CD4-positive, alpha-beta T cell treated with Interleukin-6 at 100 ng/mL for 8 hours (primary cell): ENCODE results near the gene NSL1.

ENCODE experiments used
- DNase-seq: peaks from one replicate; pipeline ENCODE4 v3.0.0-alpha.2; 2020; ENCODE audit warnings: mixed read lengths, low spot score

Gene NSL1

GRCh38 chr1:212685429-212685828, 106.1 kb downstream of the NSL1 start:
- DNase-seq: no peak

DNA sequence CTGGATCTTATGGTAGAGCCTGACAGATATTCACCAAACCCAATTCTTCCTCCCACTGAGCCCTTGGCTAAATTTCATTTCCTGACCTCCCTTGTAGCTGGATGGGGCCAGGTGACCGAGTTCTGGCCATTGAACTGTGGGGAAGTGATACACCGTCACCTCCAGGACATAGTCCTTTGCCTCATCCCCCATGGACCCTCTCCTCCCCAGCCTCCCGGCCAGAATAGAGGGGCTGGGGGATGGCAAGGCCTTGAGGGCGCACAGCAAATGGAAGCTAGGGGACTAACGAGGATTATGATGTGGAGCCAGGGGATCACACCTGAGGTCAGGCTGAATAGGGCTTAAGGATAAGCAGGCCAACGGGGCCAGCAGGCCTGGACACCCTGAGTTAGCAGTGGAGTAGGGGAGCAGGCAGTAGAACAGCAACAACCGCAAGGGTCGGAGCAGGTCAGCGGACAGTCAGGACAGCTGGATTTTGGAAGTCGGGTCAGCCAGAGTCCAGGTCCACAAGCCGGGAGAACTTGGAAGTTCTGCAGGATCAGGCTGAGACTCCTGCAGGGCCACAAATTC, 107.0 kb downstream of the NSL1 start:
- no peak for DNase-seq

DNA sequence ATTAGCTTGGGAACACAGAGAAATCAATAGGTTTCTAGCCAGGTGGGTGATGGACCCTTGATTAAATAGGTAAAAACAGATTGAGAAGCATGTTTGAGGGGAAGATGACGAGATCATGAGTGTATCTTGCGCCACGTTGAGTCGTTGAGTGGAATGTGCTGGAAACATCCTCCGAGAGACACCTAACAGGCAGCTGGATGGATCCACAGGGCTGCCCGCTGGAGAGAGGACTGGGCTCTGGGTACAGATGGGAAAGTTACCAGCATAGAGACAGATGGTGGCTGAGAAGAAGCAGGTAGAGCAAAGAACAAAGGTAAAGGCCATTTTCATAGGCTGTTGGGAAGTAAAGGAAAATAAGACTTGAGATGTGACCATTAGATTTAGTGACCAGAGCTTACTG, 107.5 kb downstream of the NSL1 start:
- no peak for DNase-seq

GRCh38 chr1:212683357-212683722, 108.2 kb downstream of the NSL1 start:
- no peak for DNase-seq

DNA sequence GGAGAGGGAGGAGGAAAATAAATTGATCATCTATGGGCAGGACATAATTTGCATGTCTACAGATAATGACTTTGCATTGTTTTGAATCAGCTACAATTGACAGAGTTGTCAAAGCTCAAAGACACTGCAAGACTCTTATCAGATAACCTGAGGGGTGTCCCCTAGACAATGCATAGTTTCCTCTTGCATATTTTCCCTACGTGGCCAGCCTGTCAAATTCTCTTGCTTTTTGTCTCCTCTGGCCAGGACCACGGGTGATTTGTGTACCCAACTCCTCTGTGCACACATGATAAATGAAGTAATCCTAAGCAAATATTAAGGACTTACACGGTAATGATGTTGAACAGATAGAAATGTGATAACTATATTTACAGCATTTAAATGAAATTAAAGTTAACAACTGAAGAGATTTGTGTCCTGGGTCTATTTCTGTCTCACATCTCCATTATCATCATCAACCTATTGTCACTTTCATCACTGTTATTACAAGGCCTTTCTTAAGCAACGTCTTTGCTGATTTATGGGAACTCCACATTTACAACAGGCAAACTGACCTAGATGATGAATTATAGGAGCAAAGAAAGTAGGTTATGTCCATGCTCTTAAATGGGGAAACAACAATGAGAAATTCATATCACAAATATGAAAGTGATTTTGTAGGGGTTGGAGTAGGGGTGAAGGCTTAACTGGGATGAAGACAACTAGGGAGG, 110.7 kb downstream of the NSL1 start:
- DNase-seq: no peak

- no peak for DNase-seq
These were observed 112.8 kb downstream of the NSL1 start for GRCh38 chr1:212678456-212679410.

GRCh38 chr1:212677573-212677972, 114.0 kb downstream of the NSL1 start:
- DNase-seq: no peak

DNA sequence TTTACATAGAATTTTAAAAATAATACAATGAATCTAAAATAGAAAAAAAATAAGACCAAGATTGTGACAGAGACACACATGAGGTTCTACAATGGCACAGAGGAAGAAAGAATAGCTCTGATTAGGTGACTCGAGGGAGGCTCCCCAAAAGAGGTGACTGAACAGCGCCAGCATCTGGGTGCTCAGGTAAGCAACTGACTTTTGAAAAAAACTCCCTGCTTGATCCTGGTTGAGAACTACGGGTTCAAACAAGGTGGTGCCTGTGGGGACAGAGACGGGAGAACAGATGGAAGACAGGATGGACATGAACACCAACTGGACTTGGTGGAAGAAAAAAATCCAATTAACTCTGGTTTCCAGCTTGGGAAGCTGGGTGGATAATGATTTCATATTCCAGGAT, 114.4 kb downstream of the NSL1 start:
- DNase-seq: no peak
